SK-N-SH (cell line): ENCODE measurements around the gene STRA8. TPM values are rescaled to one million over a fixed set of nuclear protein-coding genes. Genes with fewer than 3 reads are reported as not detected.

Source experiments
- CTCF ChIA-PET: fragments of 300-600, 350-600 bp; formaldehyde crosslinking; extraction: SDS; loops from one replicate; lab custom pipeline; 2021; lab: Yijun Ruan, JAX
- POLR2A ChIA-PET: fragments of 350-600 bp; sonication (Branson Sonifier 250); formaldehyde crosslinking; extraction: SDS; loops from one replicate; lab custom pipeline; 2020; ENCODE audit warnings: antibody characterized with exemption, inconsistent platforms; lab: Yijun Ruan, JAX
- DNase-seq: peaks from one replicate; pipeline ENCODE4 v3.0.0; 2012
- H2AFZ ChIP-seq: fragments of 200-600 bp; sonication (generic); 2 replicates; pipeline ENCODE4 v1.8.1; 2016; ENCODE audit warnings: antibody characterized with exemption, mild to moderate bottlenecking, low read depth
- H3F3A ChIP-seq: fragments of 200-600 bp; sonication (generic); replicated peaks from 2 replicates; pipeline ENCODE3; 2016; ENCODE audit warnings: antibody characterized with exemption, mild to moderate bottlenecking; ENCODE audit not compliant: insufficient read depth
- H3K27ac ChIP-seq, 2 experiments: fragments of 200-500 bp in 1 of 2; fragments of 200-600 bp in 1 of 2; sonication (Bioruptor generic) in 1 of 2; sonication (generic), shearing (Covaris generic) in 1 of 2; 2 replicates each; pipeline versions ENCODE4 v1.5.1 to v1.6.1; 2014 to 2016; ENCODE audit warnings: low read depth in 2 of 2, inconsistent platforms in 1 of 2, low read length in 1 of 2, mild to moderate bottlenecking in 1 of 2, mixed read lengths in 1 of 2
- H3K27me3 ChIP-seq: fragments of 200-600 bp; sonication (generic), shearing (Covaris generic); 2 replicates; pipeline ENCODE4 v1.6.1; 2016; ENCODE audit warnings: mixed run types; ENCODE audit not compliant: insufficient read depth
- H3K36me3 ChIP-seq, 2 experiments: fragments of 200-500 bp in 1 of 2; fragments of 200-600 bp in 1 of 2; sonication (Bioruptor generic) in 1 of 2; sonication (generic) in 1 of 2; replicated peaks in 1 of 2; 2 replicates each; pipeline versions ENCODE3 to v1.5.1; 2014 to 2016; ENCODE audit warnings: low read length in 1 of 2, mild to moderate bottlenecking in 1 of 2; ENCODE audit not compliant: insufficient read depth in 2 of 2, control insufficient read depth in 1 of 2
- H3K4me1 ChIP-seq, 2 experiments: fragments of 200-500 bp in 1 of 2; fragments of 200-600 bp in 1 of 2; sonication (Bioruptor generic) in 1 of 2; sonication (generic), shearing (Covaris generic) in 1 of 2; 2 replicates each; pipeline versions ENCODE4 v1.5.1 to v1.6.1; 2014 to 2016; ENCODE audit warnings: low read depth in 1 of 2, low read length in 1 of 2, mixed run types in 1 of 2; ENCODE audit not compliant: insufficient read depth in 2 of 2, control insufficient read depth in 1 of 2
- H3K4me2 ChIP-seq: fragments of 200-600 bp; sonication (generic), shearing (Covaris generic); 2 replicates; pipeline ENCODE4 v1.6.1; 2017; ENCODE audit warnings: mixed run types
- H3K4me3 ChIP-seq, 2 experiments: fragments of 200-500 bp in 1 of 2; fragments of 200-600 bp in 1 of 2; sonication (Bioruptor generic) in 1 of 2; sonication (generic), shearing (Covaris generic) in 1 of 2; 2 replicates each; pipeline versions ENCODE4 v1.5.1 to v1.8.1; 2014 to 2016; ENCODE audit warnings: low read depth in 2 of 2, inconsistent platforms in 1 of 2, low read length in 1 of 2, mild to moderate bottlenecking in 1 of 2, mixed read lengths in 1 of 2, moderate library complexity in 1 of 2
- H3K79me2 ChIP-seq: fragments of 200-600 bp; sonication (generic); 2 replicates; pipeline ENCODE4 v1.8.1; 2017; ENCODE audit warnings: mild to moderate bottlenecking; ENCODE audit not compliant: insufficient read depth
- H3K9ac ChIP-seq: fragments of 200-600 bp; sonication (generic); 2 replicates; pipeline ENCODE4 v1.6.1; 2017; ENCODE audit warnings: mixed run types
- H3K9me2 ChIP-seq: fragments of 200-600 bp; sonication (generic); 2 replicates; pipeline ENCODE4 v1.6.1; 2017; ENCODE audit warnings: mixed run types
- H3K9me3 ChIP-seq: fragments of 200-600 bp; sonication (generic); 2 replicates; pipeline ENCODE4 v1.6.1; 2017; ENCODE audit warnings: mixed run types, mild to moderate bottlenecking, moderate library complexity
- H4K20me1 ChIP-seq: fragments of 200-600 bp; sonication (generic); 2 replicates; pipeline ENCODE4 v1.6.1; 2017; ENCODE audit warnings: mild to moderate bottlenecking, mixed run types; ENCODE audit not compliant: insufficient read depth
- CTCF ChIP-seq: fragments of 200-600 bp; sonication (generic); IDR thresholded peaks from 2 replicates; pipeline ENCODE4 v1.6.1; 2017; ENCODE audit warnings: antibody characterized with exemption, mild to moderate bottlenecking, moderate library complexity
- EZH2phosphoT487 ChIP-seq: fragments of 200-600 bp; sonication (generic); IDR thresholded peaks from 2 replicates; pipeline ENCODE4 v1.6.1; 2017; ENCODE audit warnings: low read depth, mixed run types, mild to moderate bottlenecking, antibody characterized with exemption, moderate library complexity, borderline replicate concordance
- FOXM1 ChIP-seq: IDR thresholded peaks from 2 replicates; pipeline ENCODE4 v1.4.0; 2012; ENCODE audit warnings: low read depth, mild to moderate bottlenecking
- GATA2 ChIP-seq: sonication (generic); formaldehyde crosslinking; IDR thresholded peaks from 2 replicates; pipeline ENCODE4 v1.5.0; 2020; ENCODE audit warnings: mild to moderate bottlenecking, missing genetic modification reagents
- IRF3 ChIP-seq: fragments of 150-350 bp; IDR thresholded peaks from 2 replicates; pipeline ENCODE4 v1.6.1; 2016; ENCODE audit warnings: mild to moderate bottlenecking, low read depth, low read length
- JUND ChIP-seq: IDR thresholded peaks from 2 replicates; pipeline ENCODE4 v1.4.0; 2012
- MAX ChIP-seq: IDR thresholded peaks from 2 replicates; pipeline ENCODE4 v1.4.0; 2012; ENCODE audit warnings: low read depth
- PBX3 ChIP-seq: IDR thresholded peaks from 2 replicates; pipeline ENCODE4; 2012
- RAD21 ChIP-seq: IDR thresholded peaks from 2 replicates; pipeline ENCODE4 v1.6.1; 2012; ENCODE audit warnings: mild to moderate bottlenecking, low read length
- RCOR1 ChIP-seq: fragments of 150-350 bp; IDR thresholded peaks from 2 replicates; pipeline ENCODE4 v1.6.1; 2017; ENCODE audit warnings: antibody characterized with exemption, low read length
- SMC3 ChIP-seq: IDR thresholded peaks from 2 replicates; pipeline ENCODE4 v1.6.1; 2012; ENCODE audit warnings: low read depth, low read length, improper control_type of control experiment
- TAF1 ChIP-seq: IDR thresholded peaks from 2 replicates; pipeline ENCODE4 v1.6.1; 2012; ENCODE audit warnings: low read depth, mild to moderate bottlenecking, low read length, moderate library complexity, borderline replicate concordance
- TCF12 ChIP-seq: IDR thresholded peaks from 2 replicates; pipeline ENCODE4 v1.4.0; 2012
- USF1 ChIP-seq: IDR thresholded peaks from 2 replicates; pipeline ENCODE4 v1.4.0; 2012; ENCODE audit warnings: low read depth, borderline replicate concordance
- USF2 ChIP-seq: fragments of 150-350 bp; IDR thresholded peaks from 2 replicates; pipeline ENCODE4 v1.6.1; 2017; ENCODE audit warnings: antibody characterized with exemption, low read length, low read depth, borderline replicate concordance
- WGBS: methylation state at CpG from one replicate; pipeline ENCODE4 v1.1.6; 2017; ENCODE audit warnings: low lambda C conversion rate; 5-methylcytosine and 5-hydroxymethylcytosine counted together
- polyA plus RNA-seq, 3 experiments: library from polyadenylated mRNA; depleted of rRNA; stranded (reverse); fragments of >200 nt; gene quantifications; 2 replicates each; pipeline ENCODE4 v1.2.3, GENCODE V29; 2012

Gene STRA8
- polyA plus RNA-seq, 1 of the 3 experiments (the other 2 are of a cell fraction), result not detected

GRCh38 chr7:135213831-135214230 is 19.8 kb upstream of the STRA8 start (continued):
- TF ChIP-seq CTCF (no peak), USF1 (no peak), TAF1 (no peak), GATA2 (no peak)
- TF ChIP-seq, all 33 proteins: peak for 0

- no peak for DNase-seq
- Histone ChIP-seq H3K27me3 (0 out of 2 replicates have a peak, but pooled peaks cover 16% of the 10 kb centered on the region), H3K4me1 (peaks cover 0 to 6% of the 10 kb centered on the region in 2 experiments; a peak in 2 of 4 replicates), H3K36me3 (no peaks in the 10 kb centered on the region), H3F3A (peaks cover 5% of the 10 kb centered on the region), H3K27ac (no peak overlapping the region), H4K20me1 (no peaks in the 10 kb centered on the region), H3K4me3 (no peak overlapping the region), H3K9me3 (no peaks in the 10 kb centered on the region), H3K9me2 (no peaks in the 10 kb centered on the region), H2AFZ (no peak overlapping the region), H3K9ac (no peak overlapping the region), H3K79me2 (no peaks in the 10 kb centered on the region), H3K4me2 (no peak overlapping the region)
- CTCF ChIA-PET, result no interaction called here
- TF ChIP-seq USF2 (no peak), PBX3 (no peak), SMC3 (no peak)
- WGBS, result 95% methylated on average over 4 of the region's 4 CpGs
- POLR2A ChIA-PET, result no interaction called here
These were observed 18.5 kb upstream of the STRA8 start for GRCh38 chr7:135215180-135215579.

- no peaks in the 10 kb centered on the region for H3K79me2 ChIP-seq
- DNase-seq, result no peak
- H3K9ac ChIP-seq, result no peak overlapping the region
- H3K27ac ChIP-seq, result no peak overlapping the region
- no peaks in the 10 kb centered on the region for H3K9me2 ChIP-seq
- WGBS, result 82% methylated on average over 3 of the region's 3 CpGs
- H3K4me1 ChIP-seq, result peaks cover 0 to 2% of the 10 kb centered on the region in 2 experiments; a peak in 2 of 4 replicates
- no peaks in the 10 kb centered on the region for H3K9me3 ChIP-seq
- no peak overlapping the region for H3K4me2 ChIP-seq
- no peak overlapping the region for H3K4me3 ChIP-seq
- ChIA-PET POLR2A (no interaction called here), CTCF (no interaction called here)
- peaks cover 5% of the 10 kb centered on the region for H3F3A ChIP-seq
- H3K27me3 ChIP-seq, result 0 out of 2 replicates have a peak, but pooled peaks cover 16% of the 10 kb centered on the region
- TF ChIP-seq IRF3 (no peak), FOXM1 (no peak), EZH2phosphoT487 (no peak), RCOR1 (no peak), TCF12 (no peak), JUND (no peak), RAD21 (no peak), MAX (no peak)
- no peaks in the 10 kb centered on the region for H4K20me1 ChIP-seq
- H3K36me3 ChIP-seq, result no peaks in the 10 kb centered on the region
- H2AFZ ChIP-seq, result no peak overlapping the region
These were observed 17.9 kb upstream of the STRA8 start for GRCh38 chr7:135215698-135216097.
